Liver (tissue), 9 donors: ENCODE measurements around the gene PITPNM1. TPM values are rescaled to one million over a fixed set of nuclear protein-coding genes. Genes with fewer than 3 reads are reported as not detected.

Experiments
- DNase-seq: peaks from one replicate; pipeline ENCODE4 v3.0.0-alpha.2; 2017; ENCODE audit warnings: low spot score
- H3K27ac ChIP-seq, 2 donors: one replicate each; pipeline ENCODE4 v1.7.0; 2013; ENCODE audit warnings: inconsistent platforms in 2 of 2, low read length in 2 of 2, control low read depth in 1 of 2, low read depth in 1 of 2, mild to moderate bottlenecking in 1 of 2
- H3K27me3 ChIP-seq, 4 donors: one replicate each; pipeline versions ENCODE4 v1.6.1 to v1.7.0; 2013; ENCODE audit warnings: low read length in 3 of 4, inconsistent platforms in 1 of 4, mild to moderate bottlenecking in 1 of 4, moderate library complexity in 1 of 4; ENCODE audit not compliant: control insufficient read depth in 4 of 4, insufficient read depth in 4 of 4
- H3K36me3 ChIP-seq, 4 donors: one replicate each; pipeline versions ENCODE4 v1.6.1 to v1.7.0; 2013; ENCODE audit warnings: low read length in 3 of 4, mild to moderate bottlenecking in 3 of 4, low read depth in 1 of 4, moderate library complexity in 1 of 4; ENCODE audit not compliant: control insufficient read depth in 4 of 4, insufficient read depth in 3 of 4
- H3K4me1 ChIP-seq, 4 donors: one replicate each; pipeline versions ENCODE4 v1.6.1 to v1.7.0; 2013; ENCODE audit warnings: low read length in 3 of 4, mild to moderate bottlenecking in 3 of 4, moderate library complexity in 1 of 4; ENCODE audit not compliant: control insufficient read depth in 4 of 4, insufficient read depth in 4 of 4
- H3K4me3 ChIP-seq, 3 donors: one replicate each; pipeline versions ENCODE4 v1.6.1 to v1.7.0; 2013; ENCODE audit warnings: low read length in 3 of 3, control low read depth in 1 of 3, low read depth in 1 of 3, mild to moderate bottlenecking in 1 of 3
- H3K9ac ChIP-seq, 2 donors: one replicate each; pipeline ENCODE4 v1.7.0; 2013; ENCODE audit warnings: low read length in 2 of 2, mild to moderate bottlenecking in 2 of 2, moderate library complexity in 2 of 2, control low read depth in 1 of 2, low read depth in 1 of 2
- H3K9me3 ChIP-seq, 4 donors: one replicate each; pipeline versions ENCODE4 v1.6.1 to v1.7.0; 2013; ENCODE audit warnings: low read length in 3 of 4; ENCODE audit not compliant: control insufficient read depth in 4 of 4
- ATF3 ChIP-seq: IDR thresholded peaks from 2 replicates; pipeline ENCODE4 v1.6.1; 2016; ENCODE audit warnings: antibody characterized with exemption
- EGR1 ChIP-seq, 2 donors: IDR thresholded peaks; 2 replicates each; pipeline ENCODE4 v1.6.1; 2016 to 2018; ENCODE audit warnings: antibody characterized with exemption in 2 of 2, low read depth in 2 of 2
- FOXA1 ChIP-seq: IDR thresholded peaks from 2 replicates; pipeline ENCODE4 v1.6.1; 2016; ENCODE audit warnings: antibody characterized with exemption
- GABPA ChIP-seq, 2 donors: IDR thresholded peaks in 1 of 2; conservative IDR thresholded peaks in 1 of 2; 2 replicates each; pipeline ENCODE4 v1.6.1; 2016; ENCODE audit warnings: antibody characterized with exemption in 2 of 2, mild to moderate bottlenecking in 1 of 2, moderate library complexity in 1 of 2
- HNF4A ChIP-seq, 2 donors: conservative IDR thresholded peaks; 2 replicates each; pipeline ENCODE4 v1.6.1; 2016; ENCODE audit warnings: antibody characterized with exemption in 2 of 2, mild to moderate bottlenecking in 2 of 2
- HNF4G ChIP-seq: IDR thresholded peaks from 2 replicates; pipeline ENCODE4 v1.6.1; 2016; ENCODE audit warnings: antibody characterized with exemption
- JUND ChIP-seq, 2 donors: IDR thresholded peaks; 2 replicates each; pipeline ENCODE4 v1.6.1; 2016; ENCODE audit warnings: antibody characterized with exemption in 2 of 2
- NR2F2 ChIP-seq: IDR thresholded peaks from 2 replicates; pipeline ENCODE4 v1.6.1; 2016; ENCODE audit warnings: antibody characterized with exemption
- RAD21 ChIP-seq, 2 donors: IDR thresholded peaks; 2 replicates each; pipeline ENCODE4 v1.6.1; 2016; ENCODE audit warnings: antibody characterized with exemption in 2 of 2, mild to moderate bottlenecking in 2 of 2
- RXRA ChIP-seq, 2 donors: IDR thresholded peaks; 2 replicates each; pipeline ENCODE4 v1.6.1; 2017 to 2018; ENCODE audit warnings: antibody characterized with exemption in 2 of 2, mild to moderate bottlenecking in 1 of 2
- TAF1 ChIP-seq: conservative IDR thresholded peaks from 2 replicates; pipeline ENCODE4 v1.6.1; 2016; ENCODE audit warnings: antibody characterized with exemption, mild to moderate bottlenecking
- YY1 ChIP-seq: IDR thresholded peaks from 2 replicates; pipeline ENCODE4 v1.6.1; 2016; ENCODE audit warnings: antibody characterized with exemption, mild to moderate bottlenecking
- ZBTB33 ChIP-seq: IDR thresholded peaks from 2 replicates; pipeline ENCODE4 v1.6.1; 2016; ENCODE audit warnings: antibody characterized with exemption
- WGBS: extraction: QIAGEN DNeasy Blood & Tissue Kit; methylation state at CpG from one replicate; pipeline ENCODE4 v1.1.7; 2013; 5-methylcytosine and 5-hydroxymethylcytosine counted together
- polyA plus RNA-seq, 2 donors: library from polyadenylated mRNA; stranded (reverse) in 1 of 2; unstranded in 1 of 2; fragments of 200-250 nt in 1 of 2; fragments of >200 nt in 1 of 2; fragmentation: Nextera tagmentation in 1 of 2; extraction: Ambion mirVana in 1 of 2; gene quantifications; one replicate each; pipeline versions ENCODE4 v1.2.1 to v1.2.3, GENCODE V29; 2013 to 2015
- total RNA-seq, 2 donors: library from RNA; depleted of rRNA; stranded (reverse); fragments of >200 nt; gene quantifications; one replicate each; pipeline ENCODE4 v1.2.3, GENCODE V29; 2014
- TF ChIP-seq, protein P1 (sequence below): IDR thresholded peaks from 2 replicates; pipeline ENCODE4 v1.6.1; 2016; ENCODE audit warnings: antibody characterized with exemption, mild to moderate bottlenecking
- TF ChIP-seq, protein P2 (sequence below): fragments of 150-350 bp; IDR thresholded peaks from 2 replicates; pipeline ENCODE4 v1.5.1; 2017; ENCODE audit warnings: improper control_type of control experiment, low read depth, low read length; ENCODE audit not compliant: missing input control
- donor health status: healthy.
- donor health status: healthy.
- donor health status: healthy.
- donor health status: healthy.
- donor health status: healthy.

The PITPNM1 gene
- total and polyA plus RNA-seq, 4 donors, result 1.3 to 9.3 (median 5.1) TPM

- no peaks in the 10 kb centered on the region for H3K9me3 ChIP-seq
- peaks cover 8 to 40% (median 21%) of the 10 kb centered on the region in 4 donors for H3K4me1 ChIP-seq
- H3K9ac ChIP-seq, result no peak overlapping the region
- H3K4me3 ChIP-seq, result peak overlapping the region in 1 of 3 donors; percentile 63
- no peak for DNase-seq
- H3K27me3 ChIP-seq, result no peaks in the 10 kb centered on the region
- 88% methylated on average over 19 of the region's 19 CpGs for WGBS
- no peak overlapping the region for H3K27ac ChIP-seq
- peaks cover 0 to 2% (median 1%) of the 10 kb centered on the region in 4 donors for H3K36me3 ChIP-seq
- no peak for TF ChIP-seq JUND (IDR thresholded peaks at IDR 0.05)
- no peak for TF ChIP-seq FOXA1
- TF ChIP-seq RXRA (IDR thresholded peaks at IDR 0.05), result no peak
- TF ChIP-seq TAF1, result no peak
- TF ChIP-seq ATF3, result no peak
- TF ChIP-seq, protein P1, sequence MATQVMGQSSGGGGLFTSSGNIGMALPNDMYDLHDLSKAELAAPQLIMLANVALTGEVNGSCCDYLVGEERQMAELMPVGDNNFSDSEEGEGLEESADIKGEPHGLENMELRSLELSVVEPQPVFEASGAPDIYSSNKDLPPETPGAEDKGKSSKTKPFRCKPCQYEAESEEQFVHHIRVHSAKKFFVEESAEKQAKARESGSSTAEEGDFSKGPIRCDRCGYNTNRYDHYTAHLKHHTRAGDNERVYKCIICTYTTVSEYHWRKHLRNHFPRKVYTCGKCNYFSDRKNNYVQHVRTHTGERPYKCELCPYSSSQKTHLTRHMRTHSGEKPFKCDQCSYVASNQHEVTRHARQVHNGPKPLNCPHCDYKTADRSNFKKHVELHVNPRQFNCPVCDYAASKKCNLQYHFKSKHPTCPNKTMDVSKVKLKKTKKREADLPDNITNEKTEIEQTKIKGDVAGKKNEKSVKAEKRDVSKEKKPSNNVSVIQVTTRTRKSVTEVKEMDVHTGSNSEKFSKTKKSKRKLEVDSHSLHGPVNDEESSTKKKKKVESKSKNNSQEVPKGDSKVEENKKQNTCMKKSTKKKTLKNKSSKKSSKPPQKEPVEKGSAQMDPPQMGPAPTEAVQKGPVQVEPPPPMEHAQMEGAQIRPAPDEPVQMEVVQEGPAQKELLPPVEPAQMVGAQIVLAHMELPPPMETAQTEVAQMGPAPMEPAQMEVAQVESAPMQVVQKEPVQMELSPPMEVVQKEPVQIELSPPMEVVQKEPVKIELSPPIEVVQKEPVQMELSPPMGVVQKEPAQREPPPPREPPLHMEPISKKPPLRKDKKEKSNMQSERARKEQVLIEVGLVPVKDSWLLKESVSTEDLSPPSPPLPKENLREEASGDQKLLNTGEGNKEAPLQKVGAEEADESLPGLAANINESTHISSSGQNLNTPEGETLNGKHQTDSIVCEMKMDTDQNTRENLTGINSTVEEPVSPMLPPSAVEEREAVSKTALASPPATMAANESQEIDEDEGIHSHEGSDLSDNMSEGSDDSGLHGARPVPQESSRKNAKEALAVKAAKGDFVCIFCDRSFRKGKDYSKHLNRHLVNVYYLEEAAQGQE, result no peak
- TF ChIP-seq HNF4A (conservative IDR thresholded peaks at IDR 0.05), result no peak
- TF ChIP-seq RAD21 (IDR thresholded peaks at IDR 0.05), result no peak
- no peak for TF ChIP-seq HNF4G
- TF ChIP-seq, protein P2, sequence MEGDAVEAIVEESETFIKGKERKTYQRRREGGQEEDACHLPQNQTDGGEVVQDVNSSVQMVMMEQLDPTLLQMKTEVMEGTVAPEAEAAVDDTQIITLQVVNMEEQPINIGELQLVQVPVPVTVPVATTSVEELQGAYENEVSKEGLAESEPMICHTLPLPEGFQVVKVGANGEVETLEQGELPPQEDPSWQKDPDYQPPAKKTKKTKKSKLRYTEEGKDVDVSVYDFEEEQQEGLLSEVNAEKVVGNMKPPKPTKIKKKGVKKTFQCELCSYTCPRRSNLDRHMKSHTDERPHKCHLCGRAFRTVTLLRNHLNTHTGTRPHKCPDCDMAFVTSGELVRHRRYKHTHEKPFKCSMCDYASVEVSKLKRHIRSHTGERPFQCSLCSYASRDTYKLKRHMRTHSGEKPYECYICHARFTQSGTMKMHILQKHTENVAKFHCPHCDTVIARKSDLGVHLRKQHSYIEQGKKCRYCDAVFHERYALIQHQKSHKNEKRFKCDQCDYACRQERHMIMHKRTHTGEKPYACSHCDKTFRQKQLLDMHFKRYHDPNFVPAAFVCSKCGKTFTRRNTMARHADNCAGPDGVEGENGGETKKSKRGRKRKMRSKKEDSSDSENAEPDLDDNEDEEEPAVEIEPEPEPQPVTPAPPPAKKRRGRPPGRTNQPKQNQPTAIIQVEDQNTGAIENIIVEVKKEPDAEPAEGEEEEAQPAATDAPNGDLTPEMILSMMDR, result no peak
- no peak for TF ChIP-seq EGR1 (IDR thresholded peaks at IDR 0.05; ENCODE audit: low read depth in 2 of 2)
- TF ChIP-seq GABPA (IDR thresholded peaks at IDR 0.05 in 1 of 2, conservative IDR thresholded peaks at IDR 0.05 in 1 of 2), result no peak
- TF ChIP-seq NR2F2, result no peak
- TF ChIP-seq YY1, result no peak
- no peak for TF ChIP-seq ZBTB33
These were observed 1.8 kb downstream of the PITPNM1 start for GRCh38 chr11:67503119-67504004.
